Raji (cell line): Measurements from ENCODE around the gene TRPV3.

Experiments used
- POLR2A ChIP-seq: IDR thresholded peaks from 2 replicates; pipeline ENCODE4 v1.6.1; 2011; ENCODE audit warnings: low read depth, low read length, control low read depth; ENCODE audit not compliant: insufficient read depth

The TRPV3 gene

GRCh38 chr17:3557768-3558583, at the start of gene TRPV3:
Gene TRPV3 (minus strand): TSS chr17:3557812. CDS start chr17:3554850, 2,962 bp downstream.
- no peak for TF ChIP-seq POLR2A

GRCh38 chr17:3603870-3604259, 46.3 kb upstream of the TRPV3 start:
- TF ChIP-seq POLR2A: no peak

GRCh38 chr17:3603119-3603869, 45.7 kb upstream of the TRPV3 start:
- TF ChIP-seq POLR2A: no peak

- no peak for TF ChIP-seq POLR2A
Measured at GRCh38 chr17:3602499-3602898, 44.9 kb upstream of the TRPV3 start.

- no peak for TF ChIP-seq POLR2A
Measured at GRCh38 chr17:3600529-3601205, 43.1 kb upstream of the TRPV3 start.

- TF ChIP-seq POLR2A: no peak
Measured at GRCh38 chr17:3598078-3598477, 40.5 kb upstream of the TRPV3 start.

- no peak for TF ChIP-seq POLR2A
Measured at GRCh38 chr17:3596804-3597464, 39.3 kb upstream of the TRPV3 start.

- no peak for TF ChIP-seq POLR2A
Measured at GRCh38 chr17:3594976-3595375, 37.4 kb upstream of the TRPV3 start.

GRCh38 chr17:3594051-3594800, 36.6 kb upstream of the TRPV3 start:
- TF ChIP-seq POLR2A: no peak

GRCh38 chr17:3593384-3593783, 35.8 kb upstream of the TRPV3 start:
- TF ChIP-seq POLR2A: no peak

GRCh38 chr17:3592216-3592860, 34.7 kb upstream of the TRPV3 start:
- TF ChIP-seq POLR2A: no peak

- TF ChIP-seq POLR2A: no peak
Measured at GRCh38 chr17:3590768-3591167, 33.2 kb upstream of the TRPV3 start.

- no peak for TF ChIP-seq POLR2A
Measured at GRCh38 chr17:3590231-3590630, 32.6 kb upstream of the TRPV3 start.

- TF ChIP-seq POLR2A: no peak
Measured at GRCh38 chr17:3589784-3590183, 32.2 kb upstream of the TRPV3 start.
